Measurements from ENCODE around the gene SLC5A11. TPM values are rescaled to one million over a fixed set of nuclear protein-coding genes. Genes with fewer than 3 reads are reported as not detected.

The SLC5A11 gene
- total and polyA plus RNA-seq, 2 of the 13 experiments (the other 11 are each of a cell fraction or from before 2014, with no cell fraction given): 1.2 to 3.3 TPM

- H3K27ac ChIP-seq (ENCODE audit: extremely low read length, insufficient read depth, low read length): no peak overlapping the region
- intact Hi-C loops (cut with micrococcal nuclease; ENCODE audit: unreplicated experiment): loop anchor here (10.0 kb wide), 3 partner anchors 178 to 268 kb away; partner anchors contain the start of gene ARHGAP17
Observed at GRCh38 chr16:24836836-24837235, 8.9 kb upstream of the SLC5A11 start.

More at GRCh38 chr16:24836836-24837235, 8.9 kb upstream of the SLC5A11 start:
- in situ Hi-C loops (cut with HindIII; ENCODE audit: extremely low pct_ligation_motif_present, low pct_unique_long_range_greater_than_20kb): no loop called here
- H3K9ac ChIP-seq (ENCODE audit: insufficient read depth, low read depth, low read length): no peak overlapping the region
- CTCF ChIA-PET (ENCODE audit: low intra/inter-chr PET ratio, low total read pairs): no interaction called here
- no peak overlapping the region for H2AFZ ChIP-seq (ENCODE audit: low read length)
- no peaks in the 10 kb centered on the region for H3K79me2 ChIP-seq (ENCODE audit: insufficient read depth, low read length)
- no peak overlapping the region for H3K4me2 ChIP-seq (ENCODE audit: low read depth, low read length)
- DNase-seq (ENCODE audit: low spot score): no peak
- no peaks in the 10 kb centered on the region for H4K20me1 ChIP-seq (ENCODE audit: insufficient read depth, low read length)
- H3K4me3 ChIP-seq (replicated peaks in 1 of 3; ENCODE audit: insufficient read depth in 1 of 3, low read depth in 2 of 3, low read length in 3 of 3): no peak overlapping the region
- no TSS peak for BruUV-seq (replicated peaks)
- H3K36me3 ChIP-seq (replicated peaks in 1 of 2; ENCODE audit: control insufficient read depth in 1 of 2, insufficient read depth in 2 of 2, low read length in 2 of 2): no peaks in the 10 kb centered on the region
- no peak for TF ChIP-seq ZFP90 (CRISPR knock-in tag; IDR thresholded peaks at IDR 0.05; ENCODE audit: borderline replicate concordance)
- TF ChIP-seq ZBTB40 (IDR thresholded peaks at IDR 0.05): peak; percentile 89
- peak; percentile 99 for TF ChIP-seq ZBTB40 (CRISPR knock-in tag; IDR thresholded peaks at IDR 0.05)
- FAIRE-seq: no peak
- ATAC-seq: no peak
- H3K9me3 ChIP-seq (ENCODE audit: low read length): no peaks in the 10 kb centered on the region
- no peaks in the 10 kb centered on the region for H3K27me3 ChIP-seq (ENCODE audit: control insufficient read depth in 1 of 2, insufficient read depth in 2 of 2, low read length in 2 of 2)
- WGBS (ENCODE audit: low lambda C conversion rate): 83% methylated on average over 6 of the region's 6 CpGs
- peaks cover 43% of the 10 kb centered on the region for H3K4me1 ChIP-seq (ENCODE audit: insufficient read depth, low read length)
- POLR2A ChIA-PET: interaction anchor here (0.7 kb wide), 1 partner anchor 10 kb away, joined by 3 read pairs; no protein-coding TSS in a partner anchor

Data from HepG2 (cell line).